SK-N-MC (cell line): ENCODE data around the gene AUTS2.

Experiments
- DNase-seq: peaks from one replicate; pipeline ENCODE4 v3.0.0-alpha.2; 2011; ENCODE audit warnings: low read depth, low spot score
- H3K27ac ChIP-seq: fragments of 200-600 bp; sonication (generic); 2 replicates; pipeline ENCODE4 v1.5.1; 2016; ENCODE audit warnings: mixed run types
- H3K36me3 ChIP-seq: fragments of 200-600 bp; sonication (generic); 2 replicates; pipeline ENCODE4 v1.6.1; 2017; ENCODE audit warnings: antibody characterized with exemption, low read length, mixed read lengths; ENCODE audit not compliant: insufficient read depth
- H3K4me3 ChIP-seq: fragments of 200-600 bp; sonication (generic); 2 replicates; pipeline ENCODE4 v1.5.1; 2016
- H3K9ac ChIP-seq: fragments of 200-600 bp; sonication (generic); 2 replicates; pipeline ENCODE4 v1.8.0; 2017; ENCODE audit warnings: mixed run types, mixed read lengths; ENCODE audit not compliant: insufficient read length
- H3K9me3 ChIP-seq: fragments of 200-600 bp; sonication (generic); 2 replicates; pipeline ENCODE4 v1.6.1; 2017; ENCODE audit warnings: low read depth, mild to moderate bottlenecking, antibody characterized with exemption, low read length, moderate library complexity, mixed read lengths
- EZH2 ChIP-seq: fragments of 200-600 bp; sonication (generic); IDR thresholded peaks from one replicate; pipeline ENCODE4 v1.6.1; 2017; ENCODE audit warnings: antibody characterized with exemption
- FOXP2 ChIP-seq: optimal IDR thresholded peaks from 2 replicates; pipeline ENCODE3; 2011; ENCODE audit warnings: mild to moderate bottlenecking, moderate library complexity; ENCODE audit not compliant: insufficient read depth; ENCODE audit errors: extremely low read length, control extremely low read depth
- POLR2AphosphoS5 ChIP-seq: IDR thresholded peaks from 2 replicates; pipeline ENCODE4 v1.6.1; 2012; ENCODE audit warnings: mild to moderate bottlenecking, low read depth, low read length, borderline replicate concordance

Gene AUTS2

DNA sequence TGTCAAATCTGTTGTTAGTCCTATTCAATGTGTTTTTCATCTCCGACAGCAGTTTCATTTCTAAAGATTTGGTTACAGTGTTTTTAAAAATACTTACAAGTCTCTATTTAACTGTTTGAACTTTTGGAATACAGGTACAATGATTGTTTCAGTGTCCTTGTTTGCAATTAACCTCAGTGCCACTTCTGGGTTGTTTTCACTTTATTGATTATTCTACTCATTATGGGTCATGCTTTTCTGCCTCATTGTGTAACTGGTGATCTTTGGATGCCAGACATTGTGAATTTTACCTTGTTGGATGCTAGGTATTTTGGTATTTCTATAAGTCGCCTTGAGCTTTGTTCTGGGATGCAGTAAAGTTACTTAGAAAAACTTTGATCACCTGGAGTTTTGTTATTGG lies 331.3 kb downstream of the AUTS2 start:
- H3K4me3 ChIP-seq = no peak overlapping the region
- H3K27ac ChIP-seq = no peak overlapping the region
- H3K36me3 ChIP-seq = no peaks in the 10 kb centered on the region
- no peak overlapping the region for H3K9ac ChIP-seq
- no peak for DNase-seq
- TF ChIP-seq FOXP2 = no peak
- TF ChIP-seq EZH2 = no peak
- TF ChIP-seq POLR2AphosphoS5 = no peak
- no peaks in the 10 kb centered on the region for H3K9me3 ChIP-seq

GRCh38 chr7:69932034-69932628 lies 333.9 kb downstream of the AUTS2 start:
- TF ChIP-seq FOXP2 (no peak), POLR2AphosphoS5 (no peak), EZH2 (no peak)
- Histone ChIP-seq H3K27ac (no peak overlapping the region), H3K9ac (no peak overlapping the region), H3K4me3 (no peak overlapping the region), H3K9me3 (no peaks in the 10 kb centered on the region), H3K36me3 (no peaks in the 10 kb centered on the region)
- no peak for DNase-seq

DNA sequence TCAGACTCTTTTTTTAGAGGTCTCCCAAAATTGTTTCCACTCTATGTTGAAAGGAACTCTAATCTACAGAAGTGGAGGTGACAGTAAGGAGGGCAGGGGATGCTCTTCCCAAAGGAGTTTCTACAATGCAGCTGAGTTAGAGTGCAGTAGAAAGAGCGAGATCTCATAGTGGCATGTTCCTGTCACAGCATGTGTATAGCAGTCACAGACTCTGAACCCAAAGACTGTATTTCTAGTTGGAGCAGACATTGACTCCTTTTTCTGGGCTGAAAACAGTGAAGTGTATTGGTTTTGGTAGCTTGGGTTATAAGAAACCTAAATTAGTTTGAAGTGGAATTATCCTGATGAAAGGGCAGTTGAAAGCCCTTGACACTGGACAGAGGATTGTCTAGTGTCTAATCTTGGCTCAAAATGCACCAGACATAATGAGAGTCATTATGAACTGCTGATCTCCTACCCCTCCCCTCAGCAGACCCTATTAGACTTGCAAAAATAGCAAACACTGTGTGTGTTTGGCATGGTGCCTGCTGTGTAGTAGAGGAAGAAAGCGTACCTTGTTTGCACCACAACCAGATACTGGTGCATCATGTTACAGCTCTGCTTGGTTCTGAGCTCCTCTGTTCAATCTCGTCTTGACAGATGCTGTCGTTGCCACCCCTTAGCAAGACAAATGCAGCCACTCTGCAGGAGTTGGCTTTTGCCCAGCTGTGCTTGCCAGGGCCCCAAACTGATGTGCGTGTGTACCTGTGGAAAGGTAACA lies 336.0 kb downstream of the AUTS2 start:
- Histone ChIP-seq H3K9ac (no peak overlapping the region), H3K9me3 (no peaks in the 10 kb centered on the region), H3K4me3 (no peak overlapping the region), H3K36me3 (no peaks in the 10 kb centered on the region), H3K27ac (no peak overlapping the region)
- TF ChIP-seq EZH2 (no peak), POLR2AphosphoS5 (no peak), FOXP2 (no peak)
- no peak for DNase-seq

- H3K9ac ChIP-seq = no peak overlapping the region
- no peak overlapping the region for H3K4me3 ChIP-seq
- TF ChIP-seq POLR2AphosphoS5 = no peak
- TF ChIP-seq FOXP2 = no peak
- no peak for TF ChIP-seq EZH2
- no peak overlapping the region for H3K27ac ChIP-seq
- no peaks in the 10 kb centered on the region for H3K36me3 ChIP-seq
- no peaks in the 10 kb centered on the region for H3K9me3 ChIP-seq
- DNase-seq = no peak
Observed at GRCh38 chr7:69935107-69935506, 336.8 kb downstream of the AUTS2 start.

GRCh38 chr7:69937097-69937496 lies 338.8 kb downstream of the AUTS2 start:
- no peak for DNase-seq
- H3K36me3 ChIP-seq = no peaks in the 10 kb centered on the region
- H3K27ac ChIP-seq = no peak overlapping the region

GRCh38 chr7:69939317-69939716 lies 341.0 kb downstream of the AUTS2 start:
- Histone ChIP-seq H3K9me3 (no peaks in the 10 kb centered on the region), H3K9ac (no peak overlapping the region), H3K36me3 (no peaks in the 10 kb centered on the region), H3K27ac (no peak overlapping the region), H3K4me3 (no peak overlapping the region)
- TF ChIP-seq EZH2 (no peak), FOXP2 (no peak), POLR2AphosphoS5 (no peak)
- no peak for DNase-seq

More at GRCh38 chr7:69937097-69937496, 338.8 kb downstream of the AUTS2 start:
- TF ChIP-seq EZH2 (no peak), FOXP2 (no peak), POLR2AphosphoS5 (no peak)
- no peaks in the 10 kb centered on the region for H3K9me3 ChIP-seq
- H3K4me3 ChIP-seq = no peak overlapping the region
- H3K9ac ChIP-seq = no peak overlapping the region

- no peaks in the 10 kb centered on the region for H3K36me3 ChIP-seq
- no peak overlapping the region for H3K27ac ChIP-seq
- DNase-seq = no peak
- no peak for TF ChIP-seq FOXP2
- TF ChIP-seq POLR2AphosphoS5 = no peak
- TF ChIP-seq EZH2 = no peak
- no peak overlapping the region for H3K9ac ChIP-seq
- no peak overlapping the region for H3K4me3 ChIP-seq
- no peaks in the 10 kb centered on the region for H3K9me3 ChIP-seq
Observed at GRCh38 chr7:69941077-69941651, 342.9 kb downstream of the AUTS2 start.

DNA sequence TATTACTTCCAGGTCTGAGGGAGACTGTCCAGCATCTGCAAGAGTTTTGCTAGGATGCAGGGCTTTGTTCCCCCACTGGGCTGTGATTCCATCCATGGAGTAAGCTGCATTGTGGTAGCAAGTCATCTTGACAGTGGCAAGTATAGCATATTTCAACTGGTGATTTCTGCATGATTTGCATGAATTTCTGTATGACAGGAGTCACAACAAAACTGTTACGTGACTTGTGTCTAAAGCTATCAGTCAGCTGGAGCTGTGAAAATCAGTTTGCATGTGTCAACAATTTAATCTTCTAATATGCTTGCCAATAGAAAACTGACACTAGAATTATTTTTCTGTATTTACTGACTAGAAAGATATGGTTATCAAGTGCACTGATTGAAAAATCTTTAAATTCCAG lies 344.3 kb downstream of the AUTS2 start:
- Histone ChIP-seq H3K36me3 (no peaks in the 10 kb centered on the region), H3K27ac (no peak overlapping the region), H3K4me3 (no peak overlapping the region), H3K9me3 (no peaks in the 10 kb centered on the region), H3K9ac (no peak overlapping the region)
- DNase-seq = no peak
- TF ChIP-seq POLR2AphosphoS5 (no peak), EZH2 (no peak), FOXP2 (no peak)
